GM18526 (cell line): ENCODE data around the gene EXOC6.

ENCODE experiments used
- POLR2A ChIP-seq: IDR thresholded peaks from 3 replicates; pipeline ENCODE4 v1.6.1; 2011; ENCODE audit not compliant: insufficient read length; ENCODE audit errors: extremely low read depth

The EXOC6 gene

DNA sequence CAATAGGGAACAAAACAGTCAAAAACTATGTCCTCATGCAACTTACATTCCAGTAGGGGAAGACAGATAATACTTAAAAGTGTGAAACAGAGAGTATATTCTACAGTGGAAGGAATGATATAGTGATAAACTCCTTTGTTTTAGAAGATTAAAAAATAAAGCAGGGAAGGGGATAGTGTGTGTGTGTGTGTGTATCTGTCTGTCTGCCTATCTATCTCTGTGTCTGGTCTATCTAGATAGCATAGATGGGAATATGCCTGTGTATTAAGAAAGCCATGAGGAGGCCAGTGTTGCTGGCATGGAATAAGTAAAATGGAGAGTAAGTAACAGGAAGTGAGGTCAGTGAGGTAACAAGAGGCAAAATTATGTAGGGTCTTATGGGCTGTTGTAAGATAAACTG lies 42.2 kb downstream of the EXOC6 start:
- no peak for TF ChIP-seq POLR2A

DNA sequence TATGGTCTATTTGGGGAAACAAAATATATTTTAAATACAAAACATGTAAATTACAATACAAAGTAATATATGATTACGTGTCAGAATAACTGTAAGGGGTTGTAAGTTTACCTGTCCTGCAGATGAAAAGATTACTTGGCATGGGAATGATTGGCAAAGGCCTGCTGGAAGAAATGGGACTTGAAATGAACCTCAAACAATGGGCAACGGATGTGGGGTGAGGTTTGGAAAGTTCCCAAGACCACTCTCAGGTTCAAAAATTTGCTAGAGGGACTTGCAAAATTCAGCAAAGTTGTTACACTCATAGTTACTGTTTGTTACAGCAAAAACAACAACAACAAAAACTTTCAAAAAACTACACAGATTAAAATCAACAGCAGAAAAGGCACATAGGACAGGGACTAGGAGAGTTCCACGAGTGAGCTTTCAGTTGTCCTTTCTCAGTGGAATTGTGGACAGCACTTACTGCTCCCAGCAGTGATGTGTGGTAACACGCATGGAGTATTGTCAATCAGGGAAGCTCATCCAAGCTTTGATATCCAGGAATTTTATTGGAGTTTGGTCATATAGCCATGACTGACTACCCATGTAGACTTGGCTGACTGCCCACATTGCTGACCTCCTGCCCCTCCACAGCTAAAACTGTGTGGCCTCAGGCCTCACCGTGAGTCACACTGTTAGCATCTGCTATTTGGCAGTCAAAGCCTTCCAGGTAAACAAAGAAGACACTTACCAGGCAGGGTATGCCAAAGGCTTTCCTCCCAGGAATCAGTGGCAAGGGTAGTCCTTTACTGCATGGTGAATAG lies 43.8 kb downstream of the EXOC6 start:
- no peak for TF ChIP-seq POLR2A

- no peak for TF ChIP-seq POLR2A
Measured at GRCh38 chr10:92892691-92893054, 44.4 kb downstream of the EXOC6 start.

DNA sequence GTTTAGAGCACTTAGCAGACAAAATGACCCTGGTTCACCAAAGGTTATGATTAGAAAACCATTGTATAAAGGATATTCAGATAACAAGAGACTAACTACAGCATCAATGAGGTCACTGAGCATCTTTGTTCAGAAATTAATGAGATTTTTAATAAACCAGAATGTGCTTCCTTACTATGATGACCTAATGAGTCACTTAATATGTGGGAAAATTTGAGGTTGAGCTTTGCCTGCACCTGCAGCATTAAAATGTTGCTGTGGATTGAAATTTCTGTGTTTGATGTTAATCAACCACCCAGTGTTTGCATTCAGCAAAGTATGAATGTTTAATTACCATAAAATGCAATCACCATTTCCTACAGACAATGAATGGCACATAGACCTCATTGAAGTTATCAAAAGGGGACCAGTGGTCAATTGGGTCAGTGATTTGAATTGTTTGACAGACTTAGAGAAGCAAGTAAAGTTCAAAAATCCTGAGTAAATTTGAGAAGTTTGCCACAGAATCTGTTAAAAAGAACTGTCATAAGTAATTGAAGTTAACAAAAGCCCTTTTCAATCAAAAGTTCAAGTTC lies 45.8 kb downstream of the EXOC6 start:
- TF ChIP-seq POLR2A, result no peak

GRCh38 chr10:92897916-92898315 lies 49.6 kb downstream of the EXOC6 start:
- TF ChIP-seq POLR2A, result no peak

DNA sequence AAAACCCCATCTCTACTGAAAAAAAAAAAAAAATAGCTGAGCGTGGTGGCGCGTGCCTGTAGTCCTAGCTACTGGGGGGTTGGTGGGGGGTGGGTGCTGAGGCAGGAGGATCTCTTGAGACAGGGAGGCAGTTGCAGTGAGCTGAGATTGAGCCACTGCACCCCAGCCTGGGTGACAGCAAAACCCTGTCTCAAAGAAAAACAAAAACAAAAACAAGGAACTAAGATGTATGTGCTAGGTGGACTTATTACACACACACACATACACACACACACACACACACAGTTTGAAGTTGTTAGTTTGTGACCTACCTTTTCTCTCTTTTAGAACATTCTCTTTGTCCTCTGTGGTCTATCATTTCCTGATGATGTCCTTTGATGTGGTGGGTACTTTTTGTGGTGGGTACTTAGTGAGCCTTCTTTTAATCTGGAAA lies 53.5 kb downstream of the EXOC6 start:
- TF ChIP-seq POLR2A, result no peak

DNA sequence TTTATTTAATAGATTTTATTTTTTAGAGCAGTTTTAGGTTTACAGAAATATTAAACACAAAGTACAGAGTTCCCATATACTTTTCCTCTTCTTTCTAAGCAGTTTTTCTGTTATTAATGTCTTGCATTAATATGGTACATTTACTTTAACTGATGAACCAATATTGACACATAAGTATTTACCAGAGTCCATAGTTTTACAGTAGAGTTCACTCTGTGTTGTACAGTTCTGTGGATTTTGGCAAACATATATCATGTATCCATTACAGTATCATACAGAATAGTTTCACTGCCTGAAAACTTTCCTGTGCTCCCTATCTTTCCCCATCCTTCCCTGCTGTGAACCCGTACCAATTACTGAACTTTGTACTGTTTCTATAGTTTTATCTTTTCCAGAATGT lies 55.3 kb downstream of the EXOC6 start:
- no peak for TF ChIP-seq POLR2A

- no peak for TF ChIP-seq POLR2A
Measured at GRCh38 chr10:92907280-92907679, 59.0 kb downstream of the EXOC6 start.

DNA sequence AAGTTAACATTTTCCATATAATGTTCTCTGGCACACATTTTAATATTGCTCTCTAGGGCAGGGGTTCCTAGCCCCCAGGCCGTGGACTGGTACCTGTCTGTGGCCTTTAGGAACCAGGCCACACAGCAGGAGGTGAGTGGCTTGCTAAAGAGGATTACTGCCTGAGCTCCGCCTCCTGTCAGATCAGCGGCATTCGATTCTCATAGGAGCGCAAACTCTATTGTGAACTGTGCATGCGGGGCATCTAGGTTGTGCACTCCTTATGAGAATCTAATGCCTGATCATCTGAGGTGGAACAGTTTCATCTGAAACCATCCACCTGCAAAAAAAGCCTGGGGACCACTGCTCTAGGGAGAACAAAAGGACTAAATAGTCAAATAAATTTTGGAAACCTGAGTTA lies 65.7 kb downstream of the EXOC6 start:
- no peak for TF ChIP-seq POLR2A

- TF ChIP-seq POLR2A, result no peak
Measured at GRCh38 chr10:92914478-92915325, 66.4 kb downstream of the EXOC6 start.

DNA sequence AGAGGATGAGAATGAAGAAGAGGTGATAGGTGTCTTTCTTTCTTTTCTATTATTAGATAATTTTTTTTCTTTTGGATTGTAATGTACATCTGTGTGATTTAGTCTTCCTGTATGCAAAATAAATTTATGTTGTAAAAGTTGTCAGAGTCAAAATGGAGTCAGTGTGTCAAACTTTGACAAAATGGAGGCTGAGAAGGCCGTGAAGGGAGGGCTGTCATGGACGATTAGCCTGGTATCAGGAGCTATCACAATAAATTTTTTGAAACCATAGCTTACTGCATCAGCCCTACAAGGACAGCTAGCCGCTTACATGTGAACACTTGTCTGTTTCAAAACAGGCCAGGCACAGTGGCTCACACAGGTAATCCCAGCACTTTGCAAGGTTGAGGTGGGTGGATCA lies 67.6 kb downstream of the EXOC6 start:
- no peak for TF ChIP-seq POLR2A

- no peak for TF ChIP-seq POLR2A
Measured at GRCh38 chr10:92916433-92916832, 68.1 kb downstream of the EXOC6 start.

- TF ChIP-seq POLR2A, result no peak
Measured at GRCh38 chr10:92918603-92919002, 70.3 kb downstream of the EXOC6 start.

DNA sequence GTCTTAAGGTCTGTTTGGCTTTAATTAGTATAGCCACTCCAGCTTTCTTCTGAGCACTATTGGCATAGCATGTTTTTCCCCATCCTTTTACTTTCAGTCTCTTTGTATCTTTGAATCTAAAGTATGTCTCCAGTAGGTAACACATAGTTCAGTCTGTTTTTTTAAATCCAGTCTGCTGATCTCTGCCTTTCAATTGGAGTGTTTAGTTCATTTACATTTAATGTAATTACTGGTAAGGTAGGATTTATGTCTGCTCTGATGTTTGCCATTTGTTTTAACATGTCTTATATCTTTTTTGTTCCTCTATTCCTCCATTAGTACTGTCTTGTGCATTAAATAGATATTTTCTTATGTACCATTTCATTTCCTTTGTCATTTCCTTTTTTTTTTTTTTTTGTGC lies 72.5 kb downstream of the EXOC6 start:
- TF ChIP-seq POLR2A, result no peak

GRCh38 chr10:92923416-92923815 lies 75.1 kb downstream of the EXOC6 start:
- no peak for TF ChIP-seq POLR2A

- no peak for TF ChIP-seq POLR2A
Measured at GRCh38 chr10:92929896-92930295, 81.6 kb downstream of the EXOC6 start.
